HEK293T (cell line): Measurements from ENCODE around the gene ARSD.
"Not testable (repeated sequence)": the region's sequence is repeated elsewhere in the genome, so short reads cannot be mapped to it uniquely, and the experiment has no call there.

Experiments used
- ELF4 ChIP-seq: fragments of 450-650 bp; IDR thresholded peaks from 2 replicates; pipeline ENCODE4 v1.6.1; 2017; ENCODE audit warnings: antibody characterized with exemption
- FOXA1 ChIP-seq: fragments of 450-650 bp; IDR thresholded peaks from 2 replicates; pipeline ENCODE4 v1.6.1; 2016; ENCODE audit warnings: mild to moderate bottlenecking
- FOXK2 ChIP-seq: fragments of 450-650 bp; IDR thresholded peaks from 2 replicates; pipeline ENCODE4 v1.6.1; 2016; ENCODE audit warnings: mild to moderate bottlenecking
- FOXM1 ChIP-seq: fragments of 450-650 bp; IDR thresholded peaks from 2 replicates; pipeline ENCODE4 v1.6.1; 2017; ENCODE audit warnings: mild to moderate bottlenecking, borderline replicate concordance
- HDGF ChIP-seq: fragments of 450-650 bp; IDR thresholded peaks from 2 replicates; pipeline ENCODE4 v1.6.1; 2017; ENCODE audit warnings: antibody characterized with exemption, borderline replicate concordance
- SUZ12 ChIP-seq: fragments of 450-650 bp; IDR thresholded peaks from 2 replicates; pipeline ENCODE4 v1.6.1; 2016; ENCODE audit warnings: mild to moderate bottlenecking
- TARDBP ChIP-seq: fragments of 450-650 bp; IDR thresholded peaks from 2 replicates; pipeline ENCODE4 v1.6.1; 2016
- ZNF384 ChIP-seq: fragments of 450-650 bp; IDR thresholded peaks from 2 replicates; pipeline ENCODE4 v1.6.1; 2016

DNA sequence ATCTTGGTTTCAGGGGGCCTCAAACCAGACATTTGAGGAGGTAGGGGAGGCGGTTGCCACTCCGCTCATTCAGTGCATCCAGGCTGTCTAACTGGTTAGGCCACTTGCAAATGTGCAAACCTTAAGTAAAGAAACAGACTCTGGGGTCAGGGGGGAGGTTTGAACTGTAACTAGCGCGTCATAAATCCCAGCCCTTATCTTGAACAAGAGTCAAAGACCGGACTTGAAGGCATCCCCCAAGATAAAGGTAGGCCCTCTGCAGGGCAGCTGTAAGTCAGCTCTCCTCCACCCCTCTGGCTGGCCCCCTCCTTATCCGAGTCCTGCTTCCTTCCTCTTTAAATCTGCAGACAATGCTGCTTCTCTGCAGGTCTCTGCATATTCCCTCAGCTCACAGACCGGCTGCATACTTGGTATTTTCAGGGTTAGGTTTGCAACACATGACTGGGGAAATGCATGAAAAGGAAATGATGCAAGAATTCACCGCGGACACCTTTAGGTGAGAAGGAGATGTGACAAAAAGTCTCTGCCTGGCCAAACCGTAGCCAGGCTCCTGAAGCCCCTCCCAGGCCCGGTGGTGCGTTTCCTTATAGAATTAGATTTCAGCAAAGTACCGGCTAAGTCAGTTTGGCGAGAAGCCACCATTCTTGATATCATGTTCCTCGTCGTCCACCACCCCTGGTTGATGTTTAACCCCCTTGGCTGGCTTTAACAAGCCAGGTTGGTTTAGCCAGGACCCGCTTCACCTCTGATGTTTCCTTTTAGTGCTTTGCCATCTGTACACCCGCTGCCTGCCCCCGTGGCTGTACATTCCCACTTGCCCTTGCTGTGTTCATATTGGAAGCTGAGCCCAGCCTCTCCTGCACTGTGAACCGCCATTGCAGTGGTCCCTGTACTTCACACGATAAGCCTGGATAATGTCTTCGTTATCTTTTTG, 31.2 kb downstream of the ARSD start:
- TF ChIP-seq ELF4, HDGF, FOXA1, TARDBP, ZNF384, FOXM1, FOXK2, SUZ12: not testable (repeated sequence)
